ENCODE measurements around the gene GNG4. TPM values are rescaled to one million over a fixed set of nuclear protein-coding genes. Genes with fewer than 3 reads are reported as not detected.

Gene GNG4
- not detected in 2 replicates for total RNA-seq (2013; cell fraction: nucleolus; rRNA removed)
- total RNA-seq (2014; rRNA removed): 0.11 TPM in 1 of 2 replicates, not detected in the other
- total RNA-seq (2014; rRNA removed; fragmentation: Illumina TruSeq; extraction: Trizol): not detected in 2 replicates
- 0.11 TPM in 1 of 2 replicates, not detected in the other for total RNA-seq (2021)
- polyA plus RNA-seq (2011; ENCODE audit: low read depth): not detected
- 0.15 and 0.26 TPM in 2 replicates for polyA plus RNA-seq (2011; rRNA removed)
- 0.15 and 0.21 TPM in 2 replicates for polyA plus RNA-seq (2011; cell fraction: cytosol; rRNA removed)
- polyA plus RNA-seq (2011; cell fraction: nucleus; rRNA removed): not detected in 2 replicates
- 0.10 and 0.22 TPM in 2 replicates for polyA plus RNA-seq (2012)
- polyA plus RNA-seq (2014; fragmentation: Illumina TruSeq; extraction: Trizol): 0.15 TPM in 1 of 2 replicates, not detected in the other
- polyA plus RNA-seq (2014; fragmentation: Nextera tagmentation; extraction: Ambion mirVana): not detected
- 0.03 TPM in 1 of 2 replicates, not detected in the other for polyA plus RNA-seq (2014; rRNA removed)
- polyA plus RNA-seq (2016; fragmentation: Nextera tagmentation; extraction: Ambion mirVana): not detected
- not detected in 2 replicates for polyA minus RNA-seq (2011; rRNA and poly(A)+ RNA removed)
- not detected in 2 replicates for polyA minus RNA-seq (2011; cell fraction: cytosol; rRNA and poly(A)+ RNA removed)
- polyA minus RNA-seq (2011; cell fraction: nucleus; rRNA and poly(A)+ RNA removed): not detected in 2 replicates
- Bru-seq, nascent RNA: percentile 8 among the genes with signal in this experiment
- BruChase-seq, experiment 1, labeled RNA remaining after a 6-hour chase: percentile 12 among the genes with signal in this experiment
- percentile 13 among the genes with signal in this experiment for BruChase-seq, experiment 2, labeled RNA remaining after a 2-hour chase
- long read RNA-seq, experiment 1: 0 reads
- long read RNA-seq, experiment 2: 0 reads

GRCh38 chr1:235649368-235650163, at the start of gene GNG4:
Gene GNG4 (minus strand): TSS chr1:235649784. CDS start chr1:235583838, 65,946 bp downstream.
- Histone ChIP-seq H3K9me3 (replicated peaks; ENCODE audit: control insufficient read depth, insufficient read depth, low read length) (no peaks in the 10 kb centered on the region), H3K36me3 (ENCODE audit: control insufficient read depth in 2 of 2, insufficient read depth in 2 of 2, low read length in 1 of 2) (no peaks in the 10 kb centered on the region), H3K27me3 (replicated peaks in 1 of 2; ENCODE audit: control insufficient read depth in 2 of 2, insufficient read depth in 2 of 2, low read length in 1 of 2) (peaks cover 1 to 19% of the 10 kb centered on the region in 2 experiments; a peak in 3 of 4 replicates), H3K4me1 (ENCODE audit: control insufficient read depth, insufficient read depth, low read length) (no peaks in the 10 kb centered on the region; the same call in 1 of the 2 replicates), H2AFZ (ENCODE audit: control insufficient read depth, low read depth, low read length) (0 out of 2 replicates have a peak within 1 kb of the TSS, but pooled peaks have one; percentile 15), H3K4me2 (ENCODE audit: control insufficient read depth, insufficient read depth) (peak within 1 kb of the TSS; percentile 79), H3K9ac (ENCODE audit: control insufficient read depth, insufficient read depth, low read length) (no peak within 1 kb of the TSS), H3K4me3 (peak within 1 kb of the TSS; percentile 63; the same call in 1 of the 2 replicates), H3K27ac (ENCODE audit: control insufficient read depth, insufficient read depth) (no peak within 1 kb of the TSS), H4K20me1 (ENCODE audit: control insufficient read depth, insufficient read depth) (no peaks in the 10 kb centered on the region), H3K79me2 (ENCODE audit: control insufficient read depth, insufficient read depth, low read length) (no peaks in the 10 kb centered on the region)
- ChIA-PET CTCF (no interaction called here), SMC1A (ENCODE audit: uncharacterized antibody, unreplicated experiment) (interaction anchor here (0.6 kb wide), 1 partner anchor 36 kb away, joined by 3 read pairs; no protein-coding TSS in a partner anchor), POLR2A (no interaction called here), RAD21 (ENCODE audit: unreplicated experiment) (interaction anchor here (0.8 kb wide), 1 partner anchor 9 kb away, joined by 3 read pairs; no protein-coding TSS in a partner anchor)
- DNase-seq (ENCODE audit: low read depth, low spot score) (no peak), ATAC-seq (peak; percentile 74), FAIRE-seq (no peak)
- intact Hi-C loops (cut with micrococcal nuclease; ENCODE audit: unreplicated experiment): loop anchor here (5.0 kb wide), 1 partner anchor 193 kb away; no protein-coding TSS in a partner anchor
- BruUV-seq (replicated peaks): no TSS peak
- WGBS (ENCODE audit: insufficient coverage, insufficient replicate concordance, low lambda C conversion rate, missing lambda C conversion rate): under 1% methylated on average over 19 of the region's 111 CpGs
- in situ Hi-C loops (cut with MboI): no loop called here
- no peak for TF ChIP-seq SMAD5 (IDR thresholded peaks at IDR 0.05; ENCODE audit: low read depth)
- no peak for TF ChIP-seq ELK1 (IDR thresholded peaks at IDR 0.05; ENCODE audit: low read depth, low read length)
- TF ChIP-seq SUPT20H (IDR thresholded peaks at IDR 0.05; ENCODE audit: borderline replicate concordance, control insufficient read depth, low read depth, low read length): no peak
- TF ChIP-seq SRF (IDR thresholded peaks at IDR 0.05; ENCODE audit: low read depth in 2 of 2, low read length in 2 of 2): no peak
- TF ChIP-seq EGR1 (IDR thresholded peaks at IDR 0.05; ENCODE audit: borderline replicate concordance in 1 of 2, low read depth in 2 of 2, low read length in 2 of 2): no peak
- TF ChIP-seq BHLHE40 (IDR thresholded peaks at IDR 0.05; ENCODE audit: borderline replicate concordance in 1 of 2, low read depth in 2 of 2, low read length in 1 of 2): peak; percentile 81 to 90
- no peak for TF ChIP-seq ZNF622 (IDR thresholded peaks at IDR 0.05)
- TF ChIP-seq CREM (IDR thresholded peaks at IDR 0.05; ENCODE audit: low read depth): 0 out of 2 replicates have a peak, but pooled peaks have one; percentile 3
- no peak for TF ChIP-seq SMC3 (IDR thresholded peaks at IDR 0.05; ENCODE audit: borderline replicate concordance, low read length)
- TF ChIP-seq TAF1 (IDR thresholded peaks at IDR 0.05; ENCODE audit: borderline replicate concordance, low read depth, low read length): no peak
- 0 out of 2 replicates have a peak, but pooled peaks have one; percentile 45 for TF ChIP-seq TCF12 (IDR thresholded peaks at IDR 0.05; ENCODE audit: low read depth, low read length)
- no peak for TF ChIP-seq MLLT1 (IDR thresholded peaks at IDR 0.05)
- TF ChIP-seq NR2C2 (IDR thresholded peaks at IDR 0.05; ENCODE audit: borderline replicate concordance, control insufficient read depth, insufficient read length, low read depth): no peak
- TF ChIP-seq CREB1 (IDR thresholded peaks at IDR 0.05; ENCODE audit: low read depth): peak; percentile 77; the same call in 1 of the 2 replicates
- no peak for TF ChIP-seq ASH2L (IDR thresholded peaks at IDR 0.05; ENCODE audit: borderline replicate concordance, low read depth)
- TF ChIP-seq NFIC (IDR thresholded peaks at IDR 0.05; ENCODE audit: low read depth, low read length): no peak
- TF ChIP-seq TARDBP (IDR thresholded peaks at IDR 0.05; ENCODE audit: borderline replicate concordance): no peak
- no peak for TF ChIP-seq CBX3 (IDR thresholded peaks at IDR 0.05; ENCODE audit: borderline replicate concordance, low read depth)
